Limb (tissue), 2 donors: Measurements from ENCODE around the gene PHF12.
A peak's percentile ranks its signal among the peaks of the same experiment; 100 is the strongest.

ENCODE experiments used
- DNase-seq, 2 donors: peaks; one replicate each; pipeline ENCODE4 v3.0.0-alpha.2; 2016; ENCODE audit errors: extremely low spot score in 2 of 2

The PHF12 gene

GRCh38 chr17:28955408-28955807, 4.1 kb upstream of the PHF12 start:
- DNase-seq = no peak

DNA sequence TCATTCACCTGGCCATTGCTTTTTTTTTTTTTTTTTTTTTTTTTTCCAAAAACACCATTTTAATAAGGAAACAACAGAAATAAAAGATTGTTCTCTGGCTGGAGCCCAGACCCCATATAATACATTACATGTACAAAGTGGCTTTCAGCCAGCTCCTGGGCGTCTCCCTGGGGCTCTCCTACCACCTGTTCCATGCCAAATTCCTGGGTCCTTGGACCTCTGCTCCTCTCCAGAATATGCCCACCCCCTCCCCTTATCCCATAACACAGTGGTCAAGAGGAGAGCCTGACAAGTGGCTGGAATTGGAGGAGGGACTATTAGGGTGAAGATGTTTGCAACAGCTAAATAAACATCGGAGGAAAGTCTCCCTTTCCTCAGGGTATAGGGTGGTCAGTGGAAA, 3.6 kb upstream of the PHF12 start:
- no peak for DNase-seq

GRCh38 chr17:28953444-28954118, 2.3 kb upstream of the PHF12 start:
- peak in 1 of 2 donors; percentile 70 for DNase-seq

- peak; percentile 95 to 99 for DNase-seq
These were observed 965 bp upstream of the PHF12 start for GRCh38 chr17:28951991-28952975.

- DNase-seq = no peak
These were observed 428 bp downstream of the PHF12 start for GRCh38 chr17:28950752-28951427.

DNA sequence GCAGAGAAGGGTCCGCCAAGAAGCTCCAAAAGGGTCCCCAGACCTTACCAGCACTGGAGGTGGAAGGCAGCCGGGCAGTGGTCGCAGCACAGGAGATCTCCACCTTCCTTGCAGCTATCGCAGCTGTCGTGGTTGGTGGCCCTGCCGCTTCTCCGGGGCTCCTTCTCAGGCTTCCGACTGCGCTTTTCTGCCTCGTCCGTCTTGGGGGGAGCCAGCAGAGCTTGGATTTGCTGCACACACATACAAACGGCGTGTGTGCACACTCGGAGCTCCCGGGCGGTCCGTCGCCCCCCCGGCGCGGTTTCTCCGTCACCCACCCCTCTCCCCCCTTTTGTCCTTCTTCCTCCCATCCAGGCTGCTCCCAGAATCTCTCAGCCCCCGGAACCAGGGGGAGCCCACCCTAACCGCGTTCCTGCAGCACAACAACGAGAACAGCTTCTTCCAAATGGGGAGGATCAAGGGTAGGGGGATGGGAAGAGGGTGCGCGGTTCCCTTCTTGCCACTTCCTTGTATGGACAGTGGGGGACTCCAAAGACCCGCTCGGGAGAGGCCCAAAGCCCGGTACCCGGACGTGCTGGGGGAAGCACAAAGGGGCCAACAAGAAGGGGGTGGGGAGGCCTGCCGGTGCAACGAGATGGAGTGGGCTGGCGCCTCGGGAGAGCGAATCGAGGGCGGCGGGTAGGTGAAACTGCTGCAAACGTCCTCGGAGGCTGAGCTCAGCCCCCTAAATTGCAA, 1.1 kb downstream of the PHF12 start:
- peak; percentile 30 to 78 for DNase-seq

GRCh38 chr17:28949185-28950016, 1.9 kb downstream of the PHF12 start:
- DNase-seq = peak; percentile 46 to 78

DNA sequence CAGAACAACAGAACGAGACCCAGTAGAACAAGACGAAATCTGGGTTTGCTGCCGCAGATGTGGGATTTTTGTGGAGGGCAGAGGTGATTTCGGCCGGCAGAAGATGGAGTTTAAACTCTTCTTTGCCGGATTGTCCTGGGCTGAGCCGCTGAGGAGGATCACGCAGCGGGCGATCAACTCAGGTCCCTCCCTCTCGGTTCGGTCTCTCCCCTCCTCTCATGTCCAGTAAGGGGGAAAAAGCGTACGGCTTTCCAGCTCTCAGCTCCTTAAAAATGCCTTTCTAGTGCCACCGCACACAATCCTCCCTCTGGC, 2.5 kb downstream of the PHF12 start:
- no peak for DNase-seq

- DNase-seq = no peak
These were observed 3.0 kb downstream of the PHF12 start for GRCh38 chr17:28948342-28948741.

- no peak for DNase-seq
These were observed 3.7 kb downstream of the PHF12 start for GRCh38 chr17:28947639-28948038.

DNA sequence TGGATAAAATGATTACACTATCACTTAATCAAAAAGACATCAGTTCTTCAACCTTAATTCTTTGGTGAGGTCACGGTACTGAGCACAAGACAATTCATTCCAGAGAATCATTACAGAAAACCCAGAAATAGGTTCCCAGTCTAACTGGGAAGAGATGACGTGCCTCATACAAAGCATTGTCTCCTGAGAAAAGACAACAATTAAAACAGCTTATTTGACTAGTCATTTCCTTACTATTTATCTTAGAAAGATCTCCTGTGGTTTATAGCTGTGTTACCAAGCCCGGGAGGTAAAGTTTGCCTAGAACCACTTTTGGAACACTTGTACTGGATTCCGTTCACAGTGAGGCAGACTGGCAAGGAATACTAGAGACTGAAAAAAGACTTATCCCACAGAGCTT, 5.1 kb downstream of the PHF12 start:
- no peak for DNase-seq

DNA sequence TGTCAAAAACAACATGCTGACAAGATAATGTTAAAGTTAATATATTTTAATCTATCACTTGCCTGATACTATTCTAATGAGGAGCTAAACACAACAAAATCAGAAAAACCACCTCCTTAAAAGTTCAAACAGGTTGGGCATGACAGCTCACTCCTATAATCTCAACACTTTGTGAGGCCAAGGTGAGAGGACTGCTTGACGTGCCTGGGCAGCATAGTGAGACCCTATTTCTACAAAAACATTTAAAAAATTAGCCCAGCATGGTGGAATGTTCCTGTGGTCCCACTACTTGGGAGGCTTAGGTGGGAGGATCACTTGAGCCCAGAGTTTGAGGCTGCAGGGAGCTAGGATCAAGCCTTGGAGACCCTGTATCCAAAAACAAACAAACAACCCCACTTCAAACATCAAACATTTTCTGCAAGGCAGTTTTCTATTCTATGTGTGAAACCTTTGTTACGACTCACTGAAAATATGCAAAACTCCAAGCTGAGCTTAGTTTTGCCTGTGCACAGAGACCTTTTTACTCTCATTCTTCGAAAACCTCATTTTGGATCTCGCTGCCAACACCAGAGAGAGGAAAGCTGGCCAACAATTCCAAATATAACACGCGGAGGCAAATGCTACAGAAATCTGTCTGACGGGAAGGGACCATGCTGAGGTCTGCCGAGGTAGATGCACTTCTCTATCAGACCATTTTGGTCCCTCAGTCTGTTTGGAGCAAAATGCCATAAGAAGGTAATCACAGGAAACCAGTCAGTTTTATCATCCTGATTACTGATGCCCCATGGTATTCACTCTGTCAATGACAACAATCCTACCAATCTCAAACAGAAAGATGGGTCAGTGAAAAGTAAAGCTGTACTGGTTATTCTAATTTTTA, 6.2 kb downstream of the PHF12 start:
- no peak for DNase-seq

DNA sequence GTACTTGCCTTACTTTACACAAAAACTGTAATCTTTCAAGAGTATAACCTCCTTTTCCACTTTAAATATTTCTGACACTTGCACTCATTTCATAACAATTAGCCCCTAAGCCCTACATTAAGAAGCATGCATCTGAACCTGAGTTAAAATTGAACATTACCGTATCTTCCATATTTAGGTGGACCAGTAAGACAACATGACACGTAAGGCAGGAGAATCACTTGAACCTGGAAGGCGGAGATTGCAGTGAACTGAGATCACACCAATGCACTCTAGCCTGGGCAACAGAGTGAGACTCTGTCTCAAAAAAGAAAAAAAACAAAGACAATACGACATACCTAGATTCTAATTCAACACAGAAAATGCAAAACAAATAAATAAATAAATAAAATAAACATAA, 7.0 kb downstream of the PHF12 start:
- no peak for DNase-seq

DNA sequence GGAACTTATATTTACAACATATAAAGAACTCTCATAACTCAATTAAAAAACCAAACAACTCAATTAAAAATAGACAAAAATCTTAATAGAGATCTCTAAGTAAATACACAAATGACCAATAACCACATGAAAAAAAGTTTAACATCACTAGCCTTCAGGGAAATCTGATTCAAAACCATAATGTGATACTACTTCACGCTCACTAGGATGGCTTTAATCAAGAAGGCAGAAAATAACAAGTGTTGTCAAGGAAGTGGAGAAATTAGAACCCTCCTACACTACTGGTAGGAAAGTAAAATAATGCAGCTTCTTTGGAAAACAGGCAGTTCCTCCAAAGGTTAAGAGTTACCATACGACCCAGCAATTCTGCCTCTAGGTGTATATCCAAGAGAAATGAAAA, 8.4 kb downstream of the PHF12 start:
- no peak for DNase-seq

DNA sequence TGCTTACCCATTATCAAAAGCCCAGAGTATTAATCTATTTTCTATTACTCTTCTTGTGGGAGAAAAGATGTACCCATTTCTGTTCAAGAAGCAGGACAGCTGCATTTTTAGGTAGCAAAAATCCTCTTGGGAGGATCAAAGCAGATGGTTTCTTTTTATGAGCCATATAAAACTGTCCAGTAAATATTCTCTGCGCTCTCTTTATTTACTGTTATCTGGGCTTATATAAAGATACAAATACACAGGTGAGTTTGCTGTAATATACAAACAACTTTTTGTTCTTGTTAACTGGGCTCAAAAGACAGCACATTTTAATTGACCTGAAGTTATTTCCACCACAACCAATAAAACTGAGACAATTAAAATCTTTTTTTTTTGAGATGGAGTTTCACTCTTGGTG, 10.1 kb downstream of the PHF12 start:
- DNase-seq = no peak

GRCh38 chr17:28940675-28941074, 10.6 kb downstream of the PHF12 start:
- no peak for DNase-seq

DNA sequence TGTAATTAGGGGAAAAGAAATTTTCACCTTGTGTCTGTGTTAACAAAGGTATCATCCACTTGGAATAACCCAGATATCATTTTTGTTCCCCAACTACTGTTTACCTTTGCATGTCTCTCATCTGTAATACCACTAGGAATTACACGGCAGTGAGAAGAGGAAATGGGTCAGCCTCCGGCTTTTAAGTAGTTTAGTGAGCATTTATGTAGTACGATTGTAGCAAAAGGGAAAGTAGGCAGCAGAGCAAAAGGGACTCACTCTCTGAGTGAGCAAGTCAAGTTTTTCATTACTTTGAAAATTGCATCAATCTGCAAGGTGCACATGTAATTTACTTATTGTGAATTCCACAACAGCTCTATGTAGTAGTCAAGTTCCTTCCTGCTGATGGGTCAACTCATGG, 11.2 kb downstream of the PHF12 start:
- DNase-seq = no peak

- no peak for DNase-seq
These were observed 12.8 kb downstream of the PHF12 start for GRCh38 chr17:28938552-28938951.

DNA sequence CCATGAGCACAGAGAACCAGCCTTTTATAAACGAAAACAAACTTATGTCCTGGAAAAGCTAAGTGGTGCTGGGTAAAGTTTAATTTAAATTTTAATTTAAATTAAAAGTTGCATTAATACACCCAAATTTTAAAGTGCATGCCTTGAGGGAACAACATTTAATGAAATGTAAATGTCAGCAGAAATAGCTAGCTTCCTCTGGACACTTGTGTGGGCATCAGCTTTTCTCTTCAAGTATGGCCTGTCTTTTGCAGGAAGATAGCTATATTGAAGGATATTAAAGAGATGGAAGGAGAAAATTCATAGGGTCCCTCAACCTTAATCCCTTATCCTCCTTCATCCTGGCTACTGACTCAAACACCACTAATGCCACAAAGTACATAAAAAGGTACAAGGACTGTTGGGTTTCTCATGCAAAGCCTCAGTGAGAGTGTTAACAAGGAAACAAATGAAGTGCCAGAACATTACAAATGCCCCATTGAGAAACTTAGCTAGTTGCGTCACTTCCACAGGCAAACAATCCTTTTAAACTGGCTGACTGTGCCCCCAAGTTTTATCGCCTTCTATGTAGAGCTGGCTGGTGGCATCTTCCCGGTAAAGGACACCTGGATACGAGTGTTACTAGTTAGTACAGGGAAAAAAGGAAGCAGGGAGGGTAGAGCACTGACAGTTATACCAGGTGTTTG, 14.1 kb downstream of the PHF12 start:
- DNase-seq = no peak
